Esophagus muscularis mucosa (tissue), 4 donors: ENCODE measurements around the gene VIM. TPM values are rescaled to one million over a fixed set of nuclear protein-coding genes. Genes with fewer than 3 reads are reported as not detected.
A peak's percentile ranks its signal among the peaks of the same experiment; 100 is the strongest.

Experiments used
- DNase-seq: peaks from one replicate; pipeline ENCODE4 v3.0.0-alpha.2; 2017; ENCODE audit errors: extremely low spot score
- H3K27ac ChIP-seq, 4 donors: fragments of 200-600 bp; sonication (generic); replicated peaks in 1 of 4; 1 replicate in 3 of 4; 2 replicates in 1 of 4; pipeline ENCODE4 v1.5.1; 2016 to 2019; ENCODE audit warnings: mild to moderate bottlenecking in 1 of 4
- H3K27me3 ChIP-seq, 4 donors: fragments of 200-600 bp; sonication (generic); one replicate each; pipeline versions ENCODE4 v1.5.1 to v1.6.0; 2016 to 2019
- H3K36me3 ChIP-seq, 4 donors: fragments of 200-600 bp; sonication (generic); one replicate each; pipeline ENCODE4 v1.5.1; 2016 to 2019
- H3K4me1 ChIP-seq, 4 donors: fragments of 200-600 bp; sonication (generic); one replicate each; pipeline ENCODE4 v1.5.1; 2016 to 2019
- H3K4me3 ChIP-seq, 4 donors: fragments of 200-600 bp; sonication (generic); 1 replicate in 2 of 4; 2 replicates in 2 of 4; pipeline ENCODE4 v1.5.1; 2016 to 2019; ENCODE audit warnings: mild to moderate bottlenecking in 4 of 4, moderate library complexity in 1 of 4
- H3K9me3 ChIP-seq, 4 donors: fragments of 200-600 bp; sonication (generic); 1 replicate in 3 of 4; 2 replicates in 1 of 4; pipeline ENCODE4 v1.5.1; 2016 to 2019
- CTCF ChIP-seq, 3 experiments: fragments of 200-600 bp in 2 of 3; fragments of 450-650 bp in 1 of 3; sonication (generic) in 2 of 3; IDR thresholded peaks; one replicate each; pipeline ENCODE4 v1.5.1; 2017 to 2019; ENCODE audit warnings: antibody characterized with exemption in 3 of 3, mild to moderate bottlenecking in 2 of 3, moderate library complexity in 1 of 3
- EP300 ChIP-seq: sonication (generic); formaldehyde crosslinking; IDR thresholded peaks from one replicate; pipeline ENCODE4 v1.6.1; 2017; ENCODE audit warnings: antibody characterized with exemption
- POLR2A ChIP-seq: fragments of 450-650 bp; IDR thresholded peaks from one replicate; pipeline ENCODE4 v1.6.1; 2017; ENCODE audit warnings: antibody characterized with exemption, moderate library complexity, mild to moderate bottlenecking, low read depth
- POLR2AphosphoS5 ChIP-seq, 2 donors: sonication (generic); formaldehyde crosslinking; IDR thresholded peaks; one replicate each; pipeline ENCODE4 v1.6.1; 2017; ENCODE audit warnings: antibody characterized with exemption in 2 of 2
- WGBS: methylation state at CpG from one replicate; pipeline ENCODE4 v1.1.5; 2018; 5-methylcytosine and 5-hydroxymethylcytosine counted together
- intact Hi-C: fragments of 100-400 bp; cut with DNase I; formaldehyde crosslinking; loops from one replicate; pipeline ENCODE4 v1.15.1; 2023
- total RNA-seq, 4 donors: library from RNA; depleted of rRNA; stranded (reverse); fragments of >200 nt; gene quantifications; one replicate each; pipeline versions ENCODE4 v1.1.0 to v1.2.1, GENCODE V29; 2016

The VIM gene
- total RNA-seq, 4 donors from 2014 or later = 1,242 to 2,218 (median 1,951) TPM

DNA sequence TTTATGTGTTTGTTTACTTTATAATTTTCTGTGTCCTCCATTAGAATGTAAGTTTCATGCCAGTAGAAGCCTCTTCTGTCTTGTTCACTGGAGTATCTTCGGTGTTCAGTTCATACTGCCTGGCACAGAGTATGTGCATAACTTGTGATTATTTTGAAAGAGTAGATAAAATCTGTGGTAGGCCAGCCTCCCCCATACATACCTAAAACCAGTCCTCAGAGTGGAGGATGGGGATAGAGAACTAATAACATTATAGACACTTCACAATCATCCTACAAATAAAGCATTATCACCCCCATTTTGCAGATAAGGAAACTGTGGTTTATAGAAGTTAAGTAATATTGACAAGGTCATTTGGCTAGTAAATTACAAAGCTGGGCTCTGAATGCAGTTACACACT, 28.0 kb downstream of the VIM start:
- WGBS = 96% methylated on average over 1 of the region's 1 CpG
- TF ChIP-seq CTCF (IDR thresholded peaks at IDR 0.05) (no peak), POLR2AphosphoS5 (IDR thresholded peaks at IDR 0.05) (no peak), EP300 (no peak), POLR2A (no peak)

GRCh38 chr10:17256627-17257026, 28.6 kb downstream of the VIM start:
- H3K4me1 ChIP-seq = peaks cover 0 to 3% (median 0%) of the 10 kb centered on the region in 4 donors
- WGBS = 78% methylated on average over 5 of the region's 5 CpGs
- H3K9me3 ChIP-seq = peaks cover 0 to 11% (median under 1%) of the 10 kb centered on the region in 4 donors
- intact Hi-C loops = loop anchor here (1.0 to 2.0 kb wide), 2 partner anchors 414 to 428 kb away; no protein-coding TSS in a partner anchor
- H3K36me3 ChIP-seq = no peaks in the 10 kb centered on the region
- TF ChIP-seq POLR2A (no peak), CTCF (IDR thresholded peaks at IDR 0.05) (no peak)
- DNase-seq = no peak
- no peak overlapping the region for H3K4me3 ChIP-seq
- H3K27me3 ChIP-seq = no peaks in the 10 kb centered on the region
- no peak overlapping the region for H3K27ac ChIP-seq

More for the DNA sequence above, 28.0 kb downstream of the VIM start:
- Histone ChIP-seq H3K36me3 (no peaks in the 10 kb centered on the region), H3K27me3 (no peaks in the 10 kb centered on the region), H3K27ac (no peak overlapping the region), H3K4me3 (no peak overlapping the region), H3K9me3 (peaks cover 0 to 5% (median 0%) of the 10 kb centered on the region in 4 donors), H3K4me1 (peaks cover 0 to 3% (median 0%) of the 10 kb centered on the region in 4 donors)
- DNase-seq = no peak
- intact Hi-C loops = loop anchor here (2.0 kb wide), 1 partner anchor 413 kb away; no protein-coding TSS in a partner anchor

- WGBS = 11% methylated on average over 8 of the region's 8 CpGs
- intact Hi-C loops = loop anchor here (1.0 to 2.0 kb wide), 2 partner anchors 415 to 429 kb away; no protein-coding TSS in a partner anchor
- H3K9me3 ChIP-seq = peaks cover 0 to 22% (median 11%) of the 10 kb centered on the region in 4 donors
- H3K36me3 ChIP-seq = no peaks in the 10 kb centered on the region
- TF ChIP-seq POLR2AphosphoS5 (IDR thresholded peaks at IDR 0.05) (no peak), CTCF (IDR thresholded peaks at IDR 0.05) (peak; percentile 82 to 87 (median 86)), POLR2A (no peak), EP300 (no peak)
- H3K27ac ChIP-seq = no peak overlapping the region
- peaks cover 0 to 3% (median 0%) of the 10 kb centered on the region in 4 donors for H3K4me1 ChIP-seq
- peak overlapping the region in 3 of 4 donors; percentile 12 to 37 (median 19) for H3K4me3 ChIP-seq
- no peaks in the 10 kb centered on the region for H3K27me3 ChIP-seq
- no peak for DNase-seq
These were observed 29.7 kb downstream of the VIM start for GRCh38 chr10:17257466-17258321.

DNA sequence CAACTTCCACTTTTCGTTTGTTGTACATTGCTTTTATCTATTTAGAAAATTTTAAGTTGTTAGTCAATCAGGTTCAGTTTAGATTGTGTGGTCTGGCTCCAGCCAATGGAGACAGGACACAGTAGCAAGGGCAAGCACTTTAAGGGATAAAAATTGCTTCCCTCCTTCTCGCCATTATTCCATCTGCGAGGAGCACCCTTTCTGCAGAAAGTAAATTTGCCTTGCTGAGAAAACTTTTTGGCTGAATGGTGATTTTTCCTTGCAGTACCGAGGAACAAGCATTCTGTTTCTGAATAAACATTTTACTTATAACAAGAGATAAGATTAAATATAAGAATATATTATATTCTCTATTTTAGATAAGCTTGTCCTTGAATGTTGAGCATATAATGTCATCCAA, 34.5 kb downstream of the VIM start:
- peaks cover 0 to 40% (median 24%) of the 10 kb centered on the region in 4 donors for H3K9me3 ChIP-seq
- H3K4me3 ChIP-seq = no peak overlapping the region
- H3K27ac ChIP-seq = no peak overlapping the region
- no peak for DNase-seq
- WGBS = 92% methylated on average over 4 of the region's 4 CpGs
- peaks cover 0 to 2% (median 0%) of the 10 kb centered on the region in 4 donors for H3K4me1 ChIP-seq
- intact Hi-C loops = loop anchor here (10.0 kb wide), 1 partner anchor 162 kb away; no protein-coding TSS in a partner anchor
- TF ChIP-seq EP300 (no peak), POLR2A (no peak)
- peaks cover 0 to 13% (median 0%) of the 10 kb centered on the region in 4 donors for H3K27me3 ChIP-seq
- no peaks in the 10 kb centered on the region for H3K36me3 ChIP-seq

DNA sequence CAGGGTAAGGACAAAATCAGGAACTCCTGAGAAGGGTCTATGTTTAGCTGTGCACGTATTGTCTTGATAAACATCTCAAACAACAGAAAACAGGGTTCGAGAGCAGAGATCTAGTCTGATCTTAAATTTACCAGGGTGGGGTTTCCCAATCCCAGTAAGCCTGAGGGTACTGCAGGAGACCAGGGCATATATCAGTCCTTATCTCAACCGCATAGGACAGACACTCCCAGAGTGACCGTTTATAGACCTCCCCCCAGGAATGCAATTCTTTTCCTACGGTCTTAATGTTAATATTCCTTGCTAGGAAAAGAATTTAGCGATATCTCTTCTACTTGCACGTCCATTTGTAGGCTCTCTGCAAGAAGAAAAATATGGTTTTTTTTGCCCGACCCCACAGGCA, 35.5 kb downstream of the VIM start:
- H3K9me3 ChIP-seq = peaks cover 0 to 40% (median 24%) of the 10 kb centered on the region in 4 donors
- peaks cover 0 to 15% (median 0%) of the 10 kb centered on the region in 4 donors for H3K27me3 ChIP-seq
- no peak for DNase-seq
- no peaks in the 10 kb centered on the region for H3K4me1 ChIP-seq
- no peak overlapping the region for H3K4me3 ChIP-seq
- TF ChIP-seq POLR2A (no peak), CTCF (IDR thresholded peaks at IDR 0.05) (no peak), EP300 (no peak), POLR2AphosphoS5 (IDR thresholded peaks at IDR 0.05) (no peak)
- no peaks in the 10 kb centered on the region for H3K36me3 ChIP-seq
- WGBS = 88% methylated on average over 8 of the region's 8 CpGs
- no peak overlapping the region for H3K27ac ChIP-seq
- intact Hi-C loops = loop anchor here (10.0 kb wide), 1 partner anchor 161 kb away; no protein-coding TSS in a partner anchor
